Mammary epithelial cell (primary cell): Measurements from ENCODE around the gene TLCD1.

ENCODE experiments used
- CTCF ChIP-seq, 2 donors: IDR thresholded peaks in 1 of 2; conservative IDR thresholded peaks in 1 of 2; 2 replicates each; pipeline ENCODE4 v1.5.1; 2011 to 2012; ENCODE audit warnings: inconsistent platforms in 2 of 2, low read length in 2 of 2, mild to moderate bottlenecking in 2 of 2, control low read depth in 1 of 2, low read depth in 1 of 2; ENCODE audit not compliant: insufficient read depth in 1 of 2; ENCODE audit errors: extremely low read depth in 1 of 2
- EZH2 ChIP-seq: IDR thresholded peaks from 2 replicates; pipeline ENCODE4 v1.6.1; 2012; ENCODE audit warnings: low read length, inconsistent platforms, borderline replicate concordance

GRCh38 chr17:28747051-28747691 lies 21.1 kb upstream of the TLCD1 start:
- TF ChIP-seq CTCF (conservative IDR thresholded peaks at IDR 0.05 in 1 of 2, IDR thresholded peaks at IDR 0.05 in 1 of 2; ENCODE audit: extremely low read depth in 1 of 2, insufficient read depth in 1 of 2, low read depth in 1 of 2, low read length in 2 of 2), result no peak
- TF ChIP-seq EZH2, result no peak
